ENCODE results near the gene PA2G4. TPM values are rescaled to one million over a fixed set of nuclear protein-coding genes. Genes with fewer than 3 reads are reported as not detected.

Gene PA2G4
- total and polyA plus RNA-seq, 2 donors (not counting 3 experiments of a cell fraction or from before 2014, with no cell fraction given) = 121 to 188 TPM

GRCh38 chr12:56157201-56158028 lies 53.1 kb downstream of the PA2G4 start:
- peak overlapping the region; percentile 37 for H3K27ac ChIP-seq (ENCODE audit: insufficient read depth, low read depth, low read length)
- H3K9ac ChIP-seq (replicated peaks; ENCODE audit: extremely low read depth, insufficient read depth, low read length) = peak overlapping the region; percentile 44
- FAIRE-seq (no peak), DNase-seq (ENCODE audit: low read depth, low spot score) (peak; percentile 90)
- ChIA-PET POLR2A (interaction anchor here (0.6 to 2.2 kb wide), 5 partner anchors 14 to 160 kb away, joined by 3 to 38 read pairs (median 8); partner anchors contain the start of genes ESYT1, SUOX and ZC3H10), CTCF (interaction anchor here (1.0 to 2.1 kb wide), 3 partner anchors 13 to 32 kb away, joined by 3 to 14 read pairs (median 4); partner anchors contain the start of genes ESYT1 and SMARCC2)
- H4K20me1 ChIP-seq (replicated peaks; ENCODE audit: control insufficient read depth, extremely low read depth, insufficient read depth, low read length) = no peaks in the 10 kb centered on the region
- peaks cover 37% of the 10 kb centered on the region for H3K79me2 ChIP-seq (ENCODE audit: control insufficient read depth, insufficient read depth, low read length)
- H3K9me1 ChIP-seq (replicated peaks; ENCODE audit: control insufficient read depth, extremely low read depth, insufficient read depth, low read length) = no peaks in the 10 kb centered on the region
- no TSS peak for BruUV-seq (replicated peaks)
- dilution Hi-C loops (cut with MboI; ENCODE audit: extremely low pct_ligation_motif_present, low sequenced_read_pairs) (no loop called here), intact Hi-C loops (cut with micrococcal nuclease) (loop anchor here (1.0 kb wide), 2 partner anchors 13 to 32 kb away; partner anchors contain the start of gene SMARCC2)
- peak overlapping the region; percentile 54 for H3K4me2 ChIP-seq (ENCODE audit: insufficient read depth, low read length)
- H3K4me1 ChIP-seq (ENCODE audit: control insufficient read depth, extremely low read depth, insufficient read depth, low read length) = peaks cover 32% of the 10 kb centered on the region
- TF ChIP-seq EZH2 (IDR thresholded peaks at IDR 0.05; ENCODE audit: borderline replicate concordance, low read depth, low read length, severe bottlenecking) (no peak), POLR2A (IDR thresholded peaks at IDR 0.05; ENCODE audit: low read depth, low read length) (peak; percentile 71), CTCF (IDR thresholded peaks at IDR 0.05; ENCODE audit: extremely low read depth in 1 of 2, insufficient read depth in 1 of 2, low read depth in 1 of 2, low read length in 2 of 2) (peak; percentile 64 to 74), MYC (IDR thresholded peaks at IDR 0.05; ENCODE audit: low read depth, low read length) (no peak), POLR2AphosphoS5 (IDR thresholded peaks at IDR 0.05; ENCODE audit: insufficient read depth, low read depth, low read length) (peak; percentile 57), MAX (IDR thresholded peaks at IDR 0.05; ENCODE audit: insufficient read depth, insufficient read length) (no peak)
- peak overlapping the region; percentile 18 for H2AFZ ChIP-seq (ENCODE audit: low read depth, low read length)
- peak overlapping the region in 2 of 3 experiments; percentile 17 to 78 for H3K4me3 ChIP-seq (replicated peaks in 1 of 3; ENCODE audit: insufficient read depth in 1 of 3, low read depth in 1 of 3, low read length in 3 of 3)
- H3K9me3 ChIP-seq (replicated peaks; ENCODE audit: control insufficient read depth, insufficient read depth, low read length) = no peaks in the 10 kb centered on the region
- no peaks in the 10 kb centered on the region for H3K27me3 ChIP-seq (ENCODE audit: control insufficient read depth in 2 of 2, insufficient read depth in 2 of 2, low read length in 2 of 2)
- peaks cover 18 to 26% of the 10 kb centered on the region in 2 experiments for H3K36me3 ChIP-seq (ENCODE audit: control insufficient read depth in 2 of 2, extremely low read depth in 1 of 2, insufficient read depth in 2 of 2, low read length in 2 of 2)
